Astrocyte of the spinal cord (primary cell): ENCODE data around the gene TMEM225B.

ENCODE experiments used
- DNase-seq: peaks from one replicate; pipeline ENCODE4 v3.0.0; 2011; ENCODE audit warnings: low read depth, low spot score
- H3K4me3 ChIP-seq: 2 replicates; pipeline ENCODE4 v1.5.1; 2011; ENCODE audit warnings: low read depth, mild to moderate bottlenecking, low read length, moderate library complexity
- CTCF ChIP-seq: IDR thresholded peaks from 2 replicates; pipeline ENCODE4 v1.5.1; 2012; ENCODE audit warnings: low read depth, mild to moderate bottlenecking, low read length, inconsistent platforms
- in situ Hi-C: cut with HindIII; loops from 2 replicates; pipeline ENCODE4 v1.10.0; 2017; ENCODE audit warnings: low sequenced_read_pairs

The TMEM225B gene

DNA sequence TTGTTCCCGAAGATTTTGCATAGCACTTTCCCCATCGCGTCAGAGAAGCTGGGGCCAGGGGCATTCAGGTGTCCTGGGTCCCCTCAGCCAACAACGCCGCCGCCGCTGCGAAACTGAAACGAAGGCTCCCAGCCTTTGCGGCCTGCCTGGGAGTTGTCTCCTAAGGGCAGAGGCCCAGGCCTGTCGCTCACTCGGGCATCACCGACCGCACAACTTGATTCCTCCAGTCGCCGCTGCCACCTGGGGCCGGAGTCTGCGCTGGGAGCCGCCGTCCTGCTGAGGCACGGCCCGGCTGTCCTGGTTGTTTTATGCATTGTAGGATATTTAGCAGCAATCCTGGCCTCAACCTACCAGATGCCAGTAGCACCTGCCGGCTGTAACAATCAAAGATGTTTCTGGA, 40.7 kb downstream of the TMEM225B start:
- no peak overlapping the region for H3K4me3 ChIP-seq
- no peak for TF ChIP-seq CTCF
- in situ Hi-C loops: no loop called here
- no peak for DNase-seq

GRCh38 chr7:99639267-99639666, 41.2 kb downstream of the TMEM225B start:
- TF ChIP-seq CTCF: no peak
- no peak for DNase-seq
- no peak overlapping the region for H3K4me3 ChIP-seq
- in situ Hi-C loops: no loop called here

DNA sequence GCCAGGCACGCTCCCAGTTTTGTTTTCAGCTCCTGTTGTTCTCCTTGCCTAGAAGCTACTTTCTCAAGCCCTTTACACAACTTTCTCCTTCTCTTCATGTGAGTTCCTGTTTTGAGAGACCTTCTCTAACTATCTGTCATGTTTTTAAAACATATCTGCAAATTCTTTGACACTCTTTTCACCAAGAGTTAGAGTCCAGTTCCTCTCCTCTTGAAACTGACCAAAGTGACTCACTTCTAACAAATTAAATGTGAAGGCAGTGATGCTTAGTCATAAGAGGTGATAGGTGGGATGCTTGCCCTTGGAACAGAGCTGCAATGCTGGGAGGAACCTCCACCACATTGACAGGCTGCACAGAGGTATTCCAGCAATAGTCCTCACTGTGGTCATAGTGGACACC, 44.0 kb downstream of the TMEM225B start:
- in situ Hi-C loops: no loop called here
- TF ChIP-seq CTCF: no peak
- DNase-seq: no peak
- no peak overlapping the region for H3K4me3 ChIP-seq

DNA sequence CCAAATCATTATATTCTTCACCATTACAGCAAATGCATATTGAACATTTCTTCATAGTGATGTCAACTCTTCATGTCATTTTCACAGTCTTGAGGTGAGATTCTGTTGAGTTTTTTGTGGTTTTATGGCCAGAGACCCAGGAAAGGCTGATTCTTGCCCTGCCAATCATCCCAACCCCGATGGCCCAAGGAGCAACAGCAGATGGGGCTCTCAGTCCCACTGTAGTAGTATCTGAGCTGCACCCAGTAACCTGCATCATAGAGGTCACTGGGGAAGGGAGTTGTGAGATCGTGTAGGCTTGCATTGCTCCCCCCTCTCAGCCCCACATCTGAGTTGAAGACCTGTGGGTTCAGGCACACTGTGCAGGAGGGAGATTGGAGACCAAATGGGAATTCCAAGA, 45.4 kb downstream of the TMEM225B start:
- no peak for DNase-seq
- in situ Hi-C loops: no loop called here
- no peak for TF ChIP-seq CTCF
- no peak overlapping the region for H3K4me3 ChIP-seq

- no peak overlapping the region for H3K4me3 ChIP-seq
- no peak for TF ChIP-seq CTCF
- in situ Hi-C loops: no loop called here
- no peak for DNase-seq
Observed at GRCh38 chr7:99644431-99644830, 46.4 kb downstream of the TMEM225B start.

DNA sequence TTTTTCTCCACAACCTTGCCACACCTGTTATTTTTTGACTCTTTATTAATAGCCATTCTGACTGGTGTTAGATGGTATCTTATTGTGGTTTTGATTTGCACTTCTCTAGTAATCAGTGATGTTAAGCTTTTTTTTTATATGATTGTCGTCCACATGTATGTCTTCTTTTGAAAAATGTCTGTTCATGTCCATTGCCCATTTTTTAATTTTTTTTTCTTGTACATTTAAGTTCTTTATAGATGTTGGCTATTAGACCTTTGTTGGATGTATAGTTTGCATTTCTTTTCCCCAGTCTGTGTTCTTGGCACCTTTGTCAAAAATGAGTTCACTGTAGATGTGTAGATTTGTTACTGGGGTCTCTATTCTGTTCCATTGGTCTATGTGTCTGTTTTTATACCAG, 47.5 kb downstream of the TMEM225B start:
- DNase-seq: no peak
- in situ Hi-C loops: no loop called here
- no peak for TF ChIP-seq CTCF
- no peak overlapping the region for H3K4me3 ChIP-seq

DNA sequence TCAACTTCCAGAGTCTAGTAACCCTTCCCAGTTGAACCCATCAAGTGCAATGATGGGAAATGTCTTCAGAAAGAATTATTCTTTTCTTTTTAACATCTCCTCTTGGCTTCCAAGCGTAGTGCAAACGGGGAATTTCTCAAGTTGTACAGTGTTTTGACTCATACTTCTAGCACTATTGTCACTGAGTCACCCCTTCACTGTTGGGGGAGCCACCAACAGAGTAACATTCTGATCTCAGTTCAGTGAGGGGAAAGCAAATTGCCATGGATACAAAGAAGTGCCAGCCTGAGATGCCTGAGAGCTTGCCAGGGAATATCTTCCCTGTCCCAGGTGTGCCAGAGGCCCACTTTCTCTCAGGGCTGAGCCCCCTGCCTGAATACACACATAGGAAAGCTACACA, 50.8 kb downstream of the TMEM225B start:
- DNase-seq: no peak
- TF ChIP-seq CTCF: no peak
- H3K4me3 ChIP-seq: no peak overlapping the region
- in situ Hi-C loops: no loop called here
